ENCODE data around the gene MEG3. TPM values are rescaled to one million over a fixed set of nuclear protein-coding genes. Genes with fewer than 3 reads are reported as not detected.

MEG3 gene
- total RNA-seq, 4 donors from 2014 or later, result 34.1 to 265 (median 119) TPM

- intact Hi-C loops (cut with DNase I; ENCODE audit: low total_unique reads), result no loop called here
- H3K4me3 ChIP-seq, result no peak overlapping the region
- no peaks in the 10 kb centered on the region for H3K4me1 ChIP-seq
- H3K36me3 ChIP-seq, result no peaks in the 10 kb centered on the region
- H3K27me3 ChIP-seq, result no peaks in the 10 kb centered on the region
- H3K9me3 ChIP-seq, result no peaks in the 10 kb centered on the region
- TF ChIP-seq CTCF (IDR thresholded peaks at IDR 0.05), result no peak
- no peak for TF ChIP-seq POLR2A (IDR thresholded peaks at IDR 0.05)
- H3K27ac ChIP-seq, result no peak overlapping the region
- no peak for DNase-seq
Measured at GRCh38 chr14:100834794-100835547, 9.1 kb downstream of the MEG3 start.

GRCh38 chr14:100835548-100836310 lies 9.8 kb downstream of the MEG3 start:
- DNase-seq, result no peak
- no peaks in the 10 kb centered on the region for H3K36me3 ChIP-seq
- intact Hi-C loops (cut with DNase I; ENCODE audit: low total_unique reads), result no loop called here
- H3K27me3 ChIP-seq, result no peaks in the 10 kb centered on the region
- no peak overlapping the region for H3K4me3 ChIP-seq
- H3K27ac ChIP-seq, result no peak overlapping the region
- no peak for TF ChIP-seq CTCF (IDR thresholded peaks at IDR 0.05)
- no peak for TF ChIP-seq POLR2A (IDR thresholded peaks at IDR 0.05)
- H3K4me1 ChIP-seq, result no peaks in the 10 kb centered on the region
- H3K9me3 ChIP-seq, result no peaks in the 10 kb centered on the region

GRCh38 chr14:100836311-100836805 lies 10.4 kb downstream of the MEG3 start:
- DNase-seq, result no peak

GRCh38 chr14:100836941-100837804 lies 11.3 kb downstream of the MEG3 start:
- no peak overlapping the region for H3K27ac ChIP-seq
- no peaks in the 10 kb centered on the region for H3K9me3 ChIP-seq
- no peak overlapping the region for H3K4me3 ChIP-seq
- H3K4me1 ChIP-seq, result no peaks in the 10 kb centered on the region
- no peak for DNase-seq
- no peaks in the 10 kb centered on the region for H3K36me3 ChIP-seq
- no peaks in the 10 kb centered on the region for H3K27me3 ChIP-seq
- no peak for TF ChIP-seq POLR2A (IDR thresholded peaks at IDR 0.05)
- TF ChIP-seq CTCF (IDR thresholded peaks at IDR 0.05), result no peak
- intact Hi-C loops (cut with DNase I; ENCODE audit: low total_unique reads), result no loop called here

More at GRCh38 chr14:100836311-100836805, 10.4 kb downstream of the MEG3 start:
- intact Hi-C loops (cut with DNase I; ENCODE audit: low total_unique reads), result no loop called here
- Histone ChIP-seq H3K9me3 (no peaks in the 10 kb centered on the region), H3K27ac (no peak overlapping the region), H3K27me3 (no peaks in the 10 kb centered on the region), H3K4me1 (no peaks in the 10 kb centered on the region), H3K4me3 (no peak overlapping the region), H3K36me3 (no peaks in the 10 kb centered on the region)
- TF ChIP-seq CTCF (IDR thresholded peaks at IDR 0.05), result no peak
- TF ChIP-seq POLR2A (IDR thresholded peaks at IDR 0.05), result no peak
